Liver (tissue), 3 donors: ENCODE results near the gene ABL2.

Experiments
- FOXA2 ChIP-seq: IDR thresholded peaks from 2 replicates; pipeline ENCODE4 v1.6.1; 2016; ENCODE audit warnings: antibody characterized with exemption
- JUND ChIP-seq, 2 donors: IDR thresholded peaks; 2 replicates each; pipeline ENCODE4 v1.6.1; 2016; ENCODE audit warnings: antibody characterized with exemption in 2 of 2
- RAD21 ChIP-seq, 2 donors: IDR thresholded peaks; 2 replicates each; pipeline ENCODE4 v1.6.1; 2016; ENCODE audit warnings: antibody characterized with exemption in 2 of 2, mild to moderate bottlenecking in 2 of 2
- SP1 ChIP-seq: IDR thresholded peaks from 2 replicates; pipeline ENCODE4 v1.6.1; 2018; ENCODE audit warnings: antibody characterized with exemption, mild to moderate bottlenecking
- TAF1 ChIP-seq: conservative IDR thresholded peaks from 2 replicates; pipeline ENCODE4 v1.6.1; 2016; ENCODE audit warnings: antibody characterized with exemption, mild to moderate bottlenecking
- YY1 ChIP-seq: IDR thresholded peaks from 2 replicates; pipeline ENCODE4 v1.6.1; 2016; ENCODE audit warnings: antibody characterized with exemption, mild to moderate bottlenecking
- TF ChIP-seq, protein P1 (sequence below): IDR thresholded peaks from 2 replicates; pipeline ENCODE4 v1.6.1; 2016; ENCODE audit warnings: antibody characterized with exemption
- TF ChIP-seq, protein P2 (sequence below): fragments of 150-350 bp; IDR thresholded peaks from 2 replicates; pipeline ENCODE4 v1.5.1; 2017; ENCODE audit warnings: improper control_type of control experiment, low read depth, low read length; ENCODE audit not compliant: missing input control
- TF ChIP-seq, protein P3 (sequence below): IDR thresholded peaks from 2 replicates; pipeline ENCODE4 v1.6.1; 2016; ENCODE audit warnings: antibody characterized with exemption, mild to moderate bottlenecking
- TF ChIP-seq, protein P4 (sequence below): IDR thresholded peaks from 2 replicates; pipeline ENCODE4 v1.6.1; 2016; ENCODE audit warnings: antibody characterized with exemption
- donor health status: healthy.
- donor health status: healthy.

- TF ChIP-seq, protein P1, sequence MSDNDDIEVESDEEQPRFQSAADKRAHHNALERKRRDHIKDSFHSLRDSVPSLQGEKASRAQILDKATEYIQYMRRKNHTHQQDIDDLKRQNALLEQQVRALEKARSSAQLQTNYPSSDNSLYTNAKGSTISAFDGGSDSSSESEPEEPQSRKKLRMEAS, result no peak
- TF ChIP-seq, protein P2, sequence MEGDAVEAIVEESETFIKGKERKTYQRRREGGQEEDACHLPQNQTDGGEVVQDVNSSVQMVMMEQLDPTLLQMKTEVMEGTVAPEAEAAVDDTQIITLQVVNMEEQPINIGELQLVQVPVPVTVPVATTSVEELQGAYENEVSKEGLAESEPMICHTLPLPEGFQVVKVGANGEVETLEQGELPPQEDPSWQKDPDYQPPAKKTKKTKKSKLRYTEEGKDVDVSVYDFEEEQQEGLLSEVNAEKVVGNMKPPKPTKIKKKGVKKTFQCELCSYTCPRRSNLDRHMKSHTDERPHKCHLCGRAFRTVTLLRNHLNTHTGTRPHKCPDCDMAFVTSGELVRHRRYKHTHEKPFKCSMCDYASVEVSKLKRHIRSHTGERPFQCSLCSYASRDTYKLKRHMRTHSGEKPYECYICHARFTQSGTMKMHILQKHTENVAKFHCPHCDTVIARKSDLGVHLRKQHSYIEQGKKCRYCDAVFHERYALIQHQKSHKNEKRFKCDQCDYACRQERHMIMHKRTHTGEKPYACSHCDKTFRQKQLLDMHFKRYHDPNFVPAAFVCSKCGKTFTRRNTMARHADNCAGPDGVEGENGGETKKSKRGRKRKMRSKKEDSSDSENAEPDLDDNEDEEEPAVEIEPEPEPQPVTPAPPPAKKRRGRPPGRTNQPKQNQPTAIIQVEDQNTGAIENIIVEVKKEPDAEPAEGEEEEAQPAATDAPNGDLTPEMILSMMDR, result no peak
- no peak for TF ChIP-seq FOXA2
- TF ChIP-seq, protein P3, sequence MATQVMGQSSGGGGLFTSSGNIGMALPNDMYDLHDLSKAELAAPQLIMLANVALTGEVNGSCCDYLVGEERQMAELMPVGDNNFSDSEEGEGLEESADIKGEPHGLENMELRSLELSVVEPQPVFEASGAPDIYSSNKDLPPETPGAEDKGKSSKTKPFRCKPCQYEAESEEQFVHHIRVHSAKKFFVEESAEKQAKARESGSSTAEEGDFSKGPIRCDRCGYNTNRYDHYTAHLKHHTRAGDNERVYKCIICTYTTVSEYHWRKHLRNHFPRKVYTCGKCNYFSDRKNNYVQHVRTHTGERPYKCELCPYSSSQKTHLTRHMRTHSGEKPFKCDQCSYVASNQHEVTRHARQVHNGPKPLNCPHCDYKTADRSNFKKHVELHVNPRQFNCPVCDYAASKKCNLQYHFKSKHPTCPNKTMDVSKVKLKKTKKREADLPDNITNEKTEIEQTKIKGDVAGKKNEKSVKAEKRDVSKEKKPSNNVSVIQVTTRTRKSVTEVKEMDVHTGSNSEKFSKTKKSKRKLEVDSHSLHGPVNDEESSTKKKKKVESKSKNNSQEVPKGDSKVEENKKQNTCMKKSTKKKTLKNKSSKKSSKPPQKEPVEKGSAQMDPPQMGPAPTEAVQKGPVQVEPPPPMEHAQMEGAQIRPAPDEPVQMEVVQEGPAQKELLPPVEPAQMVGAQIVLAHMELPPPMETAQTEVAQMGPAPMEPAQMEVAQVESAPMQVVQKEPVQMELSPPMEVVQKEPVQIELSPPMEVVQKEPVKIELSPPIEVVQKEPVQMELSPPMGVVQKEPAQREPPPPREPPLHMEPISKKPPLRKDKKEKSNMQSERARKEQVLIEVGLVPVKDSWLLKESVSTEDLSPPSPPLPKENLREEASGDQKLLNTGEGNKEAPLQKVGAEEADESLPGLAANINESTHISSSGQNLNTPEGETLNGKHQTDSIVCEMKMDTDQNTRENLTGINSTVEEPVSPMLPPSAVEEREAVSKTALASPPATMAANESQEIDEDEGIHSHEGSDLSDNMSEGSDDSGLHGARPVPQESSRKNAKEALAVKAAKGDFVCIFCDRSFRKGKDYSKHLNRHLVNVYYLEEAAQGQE, result no peak
- peak in 1 of 2 donors; percentile 14 for TF ChIP-seq RAD21 (IDR thresholded peaks at IDR 0.05)
- TF ChIP-seq, protein P4, sequence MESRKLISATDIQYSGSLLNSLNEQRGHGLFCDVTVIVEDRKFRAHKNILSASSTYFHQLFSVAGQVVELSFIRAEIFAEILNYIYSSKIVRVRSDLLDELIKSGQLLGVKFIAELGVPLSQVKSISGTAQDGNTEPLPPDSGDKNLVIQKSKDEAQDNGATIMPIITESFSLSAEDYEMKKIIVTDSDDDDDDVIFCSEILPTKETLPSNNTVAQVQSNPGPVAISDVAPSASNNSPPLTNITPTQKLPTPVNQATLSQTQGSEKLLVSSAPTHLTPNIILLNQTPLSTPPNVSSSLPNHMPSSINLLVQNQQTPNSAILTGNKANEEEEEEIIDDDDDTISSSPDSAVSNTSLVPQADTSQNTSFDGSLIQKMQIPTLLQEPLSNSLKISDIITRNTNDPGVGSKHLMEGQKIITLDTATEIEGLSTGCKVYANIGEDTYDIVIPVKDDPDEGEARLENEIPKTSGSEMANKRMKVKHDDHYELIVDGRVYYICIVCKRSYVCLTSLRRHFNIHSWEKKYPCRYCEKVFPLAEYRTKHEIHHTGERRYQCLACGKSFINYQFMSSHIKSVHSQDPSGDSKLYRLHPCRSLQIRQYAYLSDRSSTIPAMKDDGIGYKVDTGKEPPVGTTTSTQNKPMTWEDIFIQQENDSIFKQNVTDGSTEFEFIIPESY, result no peak
- TF ChIP-seq SP1, result no peak
- TF ChIP-seq TAF1, result no peak
- TF ChIP-seq YY1, result no peak
- no peak for TF ChIP-seq JUND (IDR thresholded peaks at IDR 0.05)
Observed at GRCh38 chr1:179190861-179191260, 38.6 kb downstream of the ABL2 start.
